ENCODE data around the gene SERAC1.

- no peak for TF ChIP-seq CTCF (IDR thresholded peaks at IDR 0.05)
- TF ChIP-seq PBX3 (IDR thresholded peaks at IDR 0.05): no peak
- TF ChIP-seq HEYL (CRISPR knock-in tag; IDR thresholded peaks at IDR 0.05): no peak
- TF ChIP-seq SREBF2 (IDR thresholded peaks at IDR 0.05): no peak
- TF ChIP-seq SMC3 (IDR thresholded peaks at IDR 0.05): no peak
- TF ChIP-seq CHD2 (IDR thresholded peaks at IDR 0.05; ENCODE audit: low read length, partially characterized antibody): no peak
- no peak for TF ChIP-seq BCL3 (IDR thresholded peaks at IDR 0.05)
Observed at GRCh38 chr6:158109748-158110147, 58.3 kb downstream of the SERAC1 start.

Data from A549 (cell line).